NCI-H460 (cell line): ENCODE measurements around the gene TTI1. TPM values are rescaled to one million over a fixed set of nuclear protein-coding genes. Genes with fewer than 3 reads are reported as not detected.

Source experiments
- DNase-seq: peaks from one replicate; pipeline ENCODE4 v3.0.0-alpha.2; 2016; ENCODE audit warnings: low read depth; ENCODE audit errors: extremely low read depth
- polyA plus RNA-seq: library from polyadenylated mRNA; depleted of rRNA; stranded (reverse); fragments of >200 nt; gene quantifications from 2 replicates; pipeline ENCODE4 v1.2.3, GENCODE V29; 2014; cell fraction: nucleus; rRNA removed
- total RNA-seq: library from RNA; depleted of rRNA; stranded (reverse); fragments of >200 nt; shearing (Covaris generic); gene quantifications from 2 replicates; pipeline ENCODE4 v1.2.3, GENCODE V29; 2014; rRNA removed

The TTI1 gene
- total RNA-seq: 25.1 and 27.3 TPM in 2 replicates
- polyA plus RNA-seq: 20.9 and 21.7 TPM in 2 replicates

- DNase-seq: peak; percentile 85
Observed at GRCh38 chr20:38033330-38034107, at the start of gene TTI1, which contains the start of gene RPRD1B. Gene TTI1, minus strand, starts transcription at chr20:38033456. Its CDS starts 19,640 bp downstream, at chr20:38013816. Gene RPRD1B, plus strand, starts transcription at chr20:38033746. Its CDS starts 202 bp downstream, at chr20:38033948.

- no peak for DNase-seq
Observed at GRCh38 chr20:38082894-38083293, 49.6 kb upstream of the TTI1 start.

GRCh38 chr20:38081575-38081974, 48.3 kb upstream of the TTI1 start:
- no peak for DNase-seq

GRCh38 chr20:38079353-38079752, 46.1 kb upstream of the TTI1 start:
- DNase-seq: no peak

GRCh38 chr20:38078084-38078483, 44.8 kb upstream of the TTI1 start:
- DNase-seq: no peak

- no peak for DNase-seq
Observed at GRCh38 chr20:38076548-38076947, 43.3 kb upstream of the TTI1 start.

GRCh38 chr20:38075161-38075998, 42.1 kb upstream of the TTI1 start:
- DNase-seq: no peak

- peak; percentile 28 for DNase-seq
Observed at GRCh38 chr20:38073307-38074071, 40.2 kb upstream of the TTI1 start.

- no peak for DNase-seq
Observed at GRCh38 chr20:38072898-38073297, 39.6 kb upstream of the TTI1 start.

GRCh38 chr20:38067717-38068365, 34.6 kb upstream of the TTI1 start:
- DNase-seq: no peak

- no peak for DNase-seq
Observed at GRCh38 chr20:38066969-38067716, 33.9 kb upstream of the TTI1 start.

GRCh38 chr20:38065764-38066375, 32.6 kb upstream of the TTI1 start:
- no peak for DNase-seq

- no peak for DNase-seq
Observed at GRCh38 chr20:38063911-38064530, 30.8 kb upstream of the TTI1 start.

- no peak for DNase-seq
Observed at GRCh38 chr20:38062890-38063289, 29.6 kb upstream of the TTI1 start.

- DNase-seq: no peak
Observed at GRCh38 chr20:38061109-38061508, 27.9 kb upstream of the TTI1 start.

GRCh38 chr20:38060536-38060935, 27.3 kb upstream of the TTI1 start:
- no peak for DNase-seq

- no peak for DNase-seq
Observed at GRCh38 chr20:38059832-38060231, 26.6 kb upstream of the TTI1 start.

- DNase-seq: peak; percentile 83
Observed at GRCh38 chr20:38057351-38057972, 24.2 kb upstream of the TTI1 start.
